HG03378 (cell line): ENCODE data around the gene BRME1.

Source experiments
- ATAC-seq: cut with Tn5 transposase; IDR thresholded peaks from one replicate; pipeline ENCODE4 v1.9.1; 2021; ENCODE audit warnings: mild to moderate bottlenecking, moderate library complexity; ENCODE audit not compliant: unreplicated experiment

BRME1 gene

DNA sequence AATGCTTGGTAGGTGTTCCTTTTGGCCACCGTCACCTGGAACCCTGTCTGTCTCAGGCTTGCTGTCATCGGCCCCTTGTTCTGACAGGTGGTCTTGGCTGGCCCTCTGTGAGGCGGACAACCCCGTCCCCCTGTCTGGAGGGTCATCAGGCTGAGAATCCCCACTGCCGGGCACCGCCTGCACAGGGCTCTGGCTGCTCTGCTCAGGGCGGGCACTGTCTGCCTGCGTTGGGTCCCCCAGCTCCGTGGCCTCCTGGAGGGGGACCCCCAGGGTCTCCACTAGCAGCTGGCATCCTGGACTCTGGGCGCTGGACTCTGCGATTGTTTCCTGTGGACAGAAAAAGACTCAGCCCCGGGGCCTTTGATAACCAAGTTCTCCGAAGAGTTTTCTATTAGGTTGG lies 15.8 kb downstream of the BRME1 start:
- ATAC-seq = no peak

DNA sequence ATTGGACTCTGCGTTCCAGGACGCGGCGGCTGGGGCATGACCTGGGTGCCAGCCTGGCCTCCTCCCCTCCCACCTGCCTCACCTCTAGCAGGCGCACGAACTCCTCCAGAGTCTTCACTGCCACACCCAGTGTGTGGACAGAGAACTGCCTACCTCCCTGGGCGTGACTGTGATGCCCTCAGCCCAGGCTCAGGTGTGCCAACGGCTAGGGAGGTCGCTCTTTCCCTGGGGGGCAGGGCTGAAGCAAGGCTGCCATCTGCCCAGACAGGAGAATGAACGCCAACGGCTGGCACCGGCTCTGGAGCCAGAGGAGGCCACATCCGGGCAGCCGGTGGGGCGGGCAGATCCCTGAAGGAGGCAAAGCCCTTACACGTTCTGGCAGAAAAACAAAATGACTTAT lies 17.6 kb downstream of the BRME1 start:
- no peak for ATAC-seq

DNA sequence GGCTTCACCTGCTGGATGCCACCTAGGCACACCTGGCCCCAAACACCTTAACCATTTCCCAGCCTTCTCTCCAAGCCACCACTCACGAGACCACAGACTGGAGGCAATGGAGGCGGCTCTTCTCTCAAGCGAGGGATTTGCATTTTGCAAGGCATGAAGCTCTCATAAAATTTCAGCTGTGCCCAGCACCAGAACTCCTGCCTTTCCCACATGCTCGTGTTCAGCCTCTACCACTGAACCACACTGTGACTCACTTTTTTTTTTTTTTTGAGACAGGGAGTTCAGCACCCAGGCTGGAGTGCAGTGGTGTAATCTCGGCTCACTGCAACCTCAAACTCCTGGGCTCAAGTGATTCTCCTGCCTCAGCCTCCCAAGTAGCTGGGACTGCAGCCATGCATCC lies 18.4 kb downstream of the BRME1 start:
- no peak for ATAC-seq

DNA sequence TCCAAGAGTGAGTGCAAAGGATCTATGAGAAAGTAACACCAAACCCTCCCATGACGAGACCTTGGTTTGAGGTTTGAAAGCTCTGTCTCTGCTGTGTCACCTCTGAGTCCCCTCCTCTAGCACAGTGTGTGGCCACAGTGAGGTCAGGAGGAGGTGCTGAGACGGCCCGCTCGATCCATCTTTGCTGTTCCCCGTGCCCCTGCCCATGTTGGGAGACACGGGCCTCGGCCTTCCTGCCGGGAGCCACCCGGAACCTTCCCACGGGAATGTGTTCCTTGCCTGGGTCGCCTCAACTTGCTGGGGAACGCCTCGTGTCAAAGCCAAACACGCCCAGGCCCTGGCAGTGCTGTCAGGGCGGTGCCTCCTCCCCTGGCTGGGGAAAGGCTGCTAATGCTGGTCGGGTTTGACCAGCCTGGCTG lies 18.9 kb downstream of the BRME1 start:
- no peak for ATAC-seq

DNA sequence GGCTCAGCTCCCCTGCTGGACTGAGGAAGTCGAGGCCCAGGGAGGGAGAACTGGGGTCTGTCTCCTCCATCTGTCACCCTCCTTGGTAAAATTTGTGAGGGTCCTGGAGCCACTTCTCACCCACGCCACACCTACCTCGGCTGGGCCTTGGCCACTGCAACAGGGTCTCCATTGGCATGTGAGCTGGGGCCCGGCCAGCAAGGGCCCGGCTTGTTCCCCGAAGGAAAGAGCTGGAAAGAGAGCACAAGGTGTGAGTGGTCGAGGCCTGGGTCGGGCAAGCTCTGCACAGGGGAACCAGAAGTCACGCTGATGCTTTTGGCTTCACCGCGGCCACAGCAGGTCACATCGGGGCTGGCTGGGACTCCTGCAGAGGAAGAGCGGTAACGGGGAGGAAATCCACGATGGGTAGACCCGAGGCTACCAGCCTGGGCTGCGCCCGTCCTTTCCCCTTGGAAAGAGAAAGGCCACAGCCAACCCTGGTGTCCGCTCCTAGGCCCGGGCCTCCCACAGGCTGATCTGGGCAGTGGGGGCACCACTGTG lies 20.0 kb downstream of the BRME1 start:
- no peak for ATAC-seq

DNA sequence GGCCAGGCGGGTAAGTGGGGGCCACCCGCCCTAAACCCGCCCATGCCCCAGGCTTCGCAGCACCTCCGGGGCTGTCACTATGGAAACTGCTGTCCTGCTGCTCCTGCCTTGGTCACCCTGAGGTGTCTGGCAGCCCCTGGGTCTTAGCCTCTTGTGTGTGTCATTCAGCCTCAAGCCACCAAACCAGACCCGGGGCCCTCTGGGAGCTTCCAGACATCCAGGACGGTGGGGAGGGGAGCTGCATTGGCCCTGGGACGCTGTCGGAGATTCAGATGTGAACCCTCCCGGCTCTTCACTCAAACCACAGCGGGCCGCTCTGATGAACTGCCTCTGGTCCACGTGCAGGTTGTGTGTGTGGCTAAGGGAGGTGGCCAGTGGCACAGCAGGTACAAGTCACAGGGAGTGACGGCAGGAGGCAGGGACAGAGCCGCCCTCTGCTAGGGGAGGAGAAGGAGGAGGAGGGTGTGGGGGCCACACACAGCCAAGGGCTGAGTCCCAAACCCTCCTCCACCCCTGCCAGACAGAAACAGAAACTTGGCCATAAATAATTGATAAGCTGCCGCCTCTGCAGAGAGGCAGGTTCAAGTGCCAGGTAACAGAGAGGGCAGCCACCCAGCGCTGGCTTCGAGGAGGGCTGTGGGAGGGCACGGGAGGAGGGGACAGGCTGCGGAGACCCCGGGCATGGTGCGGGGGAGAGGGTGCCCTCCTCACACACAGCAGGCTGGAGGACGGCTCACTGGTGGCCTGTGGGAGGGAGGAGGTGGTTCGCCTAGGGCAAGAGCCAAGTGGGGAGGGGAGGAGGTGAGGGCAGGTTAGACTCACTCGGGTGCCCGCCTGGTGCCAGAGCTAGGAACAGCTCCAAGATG lies 21.0 kb downstream of the BRME1 start:
- ATAC-seq = no peak

DNA sequence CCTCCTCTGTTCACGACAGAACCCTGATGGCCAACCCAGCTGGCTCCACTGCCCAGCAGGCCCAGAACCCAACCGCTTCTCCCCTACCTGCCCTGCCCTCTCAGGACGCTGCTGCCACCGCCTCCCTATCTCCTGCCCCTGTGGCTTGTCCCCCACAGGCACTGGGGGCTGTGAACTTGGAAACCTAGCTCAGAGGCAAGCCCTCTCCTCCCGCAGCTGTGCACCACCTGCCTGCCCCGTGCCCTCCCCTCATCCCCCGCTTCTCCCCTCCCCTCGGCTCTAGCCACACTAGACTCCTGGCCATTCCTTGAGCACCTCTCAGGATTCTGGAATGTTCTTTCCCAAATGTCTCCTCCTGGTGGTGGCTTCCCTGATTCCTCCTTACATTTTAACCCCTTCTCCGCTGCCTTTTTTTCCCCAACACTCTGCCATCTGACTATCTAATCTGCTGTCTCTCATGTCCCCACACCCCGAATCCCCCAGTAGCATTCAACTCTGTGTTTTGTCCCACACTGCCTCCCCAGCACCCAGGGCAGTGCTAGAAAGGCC lies 22.3 kb downstream of the BRME1 start:
- no peak for ATAC-seq

DNA sequence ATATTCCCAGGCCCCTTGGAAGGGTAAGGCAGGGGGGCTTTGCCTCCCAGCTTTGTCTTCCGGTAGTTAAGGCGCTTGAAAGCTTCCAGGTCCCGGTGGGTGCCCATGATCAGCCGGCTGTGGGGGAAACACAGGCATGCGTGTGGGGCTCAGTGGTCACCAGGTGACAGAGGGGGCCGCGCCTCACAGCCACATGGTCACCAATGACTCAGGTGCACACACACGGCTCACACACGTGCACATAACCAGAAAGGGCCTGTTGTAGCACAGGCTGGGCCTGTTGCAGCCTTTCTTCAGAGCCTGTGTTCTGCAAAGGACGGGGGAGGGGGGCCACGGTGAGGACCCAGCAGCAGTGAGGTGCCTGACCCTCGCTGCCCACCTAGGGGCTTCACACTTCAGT lies 23.1 kb downstream of the BRME1 start:
- ATAC-seq = no peak

DNA sequence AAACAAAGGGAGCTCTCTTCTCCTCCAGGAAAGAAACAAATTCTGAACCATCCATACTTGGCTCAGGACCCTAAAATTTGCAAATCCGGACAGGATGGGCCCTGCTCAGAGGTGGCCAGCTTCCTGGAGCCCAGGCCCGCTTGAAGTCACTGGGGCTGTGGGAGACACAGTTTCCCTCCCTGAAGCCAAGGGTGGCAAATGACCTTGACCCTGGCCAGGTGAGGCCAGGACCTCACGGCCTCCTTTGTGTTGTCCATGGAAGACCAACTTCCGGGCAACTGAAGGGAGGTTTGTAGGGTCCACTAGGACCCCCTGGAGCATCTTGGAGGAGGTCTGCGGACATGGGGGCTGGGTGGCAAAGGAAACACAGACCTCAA lies 23.5 kb downstream of the BRME1 start:
- ATAC-seq = no peak

DNA sequence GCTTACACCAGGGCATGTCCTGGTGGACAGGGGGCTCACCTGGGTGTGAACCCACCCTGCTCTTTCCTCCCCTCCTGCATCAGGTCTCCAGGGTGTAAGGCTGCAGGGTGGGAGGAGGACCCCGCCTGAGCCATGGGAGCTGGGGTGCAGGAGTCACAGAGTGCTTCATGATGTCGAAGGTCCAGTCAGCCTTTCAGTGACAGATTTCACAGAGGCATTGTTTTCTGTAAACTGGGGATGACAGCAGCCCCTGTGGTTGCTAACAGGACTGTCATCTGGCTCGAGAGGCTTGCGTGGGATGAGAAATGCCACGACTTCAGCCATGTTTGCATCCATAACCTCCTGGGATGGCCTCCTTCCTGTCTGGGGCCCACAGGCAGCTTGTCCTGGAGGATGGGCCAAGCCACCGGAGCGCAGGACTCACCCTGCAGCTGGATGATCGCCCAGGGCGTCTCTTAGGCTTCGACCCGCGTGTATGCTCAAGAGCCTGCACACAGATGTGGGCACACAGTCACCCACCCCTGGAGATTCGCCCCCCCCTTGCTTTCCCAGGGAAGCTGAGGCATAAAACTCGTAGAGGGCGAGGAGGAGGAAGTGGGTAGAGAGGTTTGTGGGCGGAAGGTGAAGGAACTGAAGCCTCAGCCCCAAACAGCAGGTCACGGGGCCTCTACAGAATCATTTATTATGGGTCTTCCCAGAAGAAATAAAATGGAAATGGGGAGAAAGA lies 24.1 kb downstream of the BRME1 start:
- ATAC-seq = no peak

DNA sequence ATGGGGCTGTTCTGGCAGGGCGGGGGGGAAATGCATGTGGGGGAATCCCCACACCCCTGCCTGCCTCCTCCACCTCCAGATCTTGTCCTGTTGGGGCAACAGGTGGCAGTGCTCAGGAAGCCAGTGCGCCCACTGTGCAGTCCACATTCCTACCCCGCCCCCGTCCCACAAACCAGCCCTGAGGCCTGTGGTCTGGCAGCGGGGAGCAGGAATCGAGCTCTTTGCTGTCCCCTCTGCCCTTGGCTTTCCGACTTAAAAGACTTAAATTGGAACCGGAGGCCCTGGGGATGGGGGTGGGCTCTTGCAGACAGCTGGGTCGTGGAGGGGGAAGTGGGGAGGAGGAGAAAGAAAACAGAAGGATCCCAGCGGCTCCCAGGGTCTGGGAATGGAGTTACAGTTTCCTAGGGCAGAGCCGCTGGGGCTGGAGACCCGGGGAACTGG lies 24.6 kb downstream of the BRME1 start:
- no peak for ATAC-seq

DNA sequence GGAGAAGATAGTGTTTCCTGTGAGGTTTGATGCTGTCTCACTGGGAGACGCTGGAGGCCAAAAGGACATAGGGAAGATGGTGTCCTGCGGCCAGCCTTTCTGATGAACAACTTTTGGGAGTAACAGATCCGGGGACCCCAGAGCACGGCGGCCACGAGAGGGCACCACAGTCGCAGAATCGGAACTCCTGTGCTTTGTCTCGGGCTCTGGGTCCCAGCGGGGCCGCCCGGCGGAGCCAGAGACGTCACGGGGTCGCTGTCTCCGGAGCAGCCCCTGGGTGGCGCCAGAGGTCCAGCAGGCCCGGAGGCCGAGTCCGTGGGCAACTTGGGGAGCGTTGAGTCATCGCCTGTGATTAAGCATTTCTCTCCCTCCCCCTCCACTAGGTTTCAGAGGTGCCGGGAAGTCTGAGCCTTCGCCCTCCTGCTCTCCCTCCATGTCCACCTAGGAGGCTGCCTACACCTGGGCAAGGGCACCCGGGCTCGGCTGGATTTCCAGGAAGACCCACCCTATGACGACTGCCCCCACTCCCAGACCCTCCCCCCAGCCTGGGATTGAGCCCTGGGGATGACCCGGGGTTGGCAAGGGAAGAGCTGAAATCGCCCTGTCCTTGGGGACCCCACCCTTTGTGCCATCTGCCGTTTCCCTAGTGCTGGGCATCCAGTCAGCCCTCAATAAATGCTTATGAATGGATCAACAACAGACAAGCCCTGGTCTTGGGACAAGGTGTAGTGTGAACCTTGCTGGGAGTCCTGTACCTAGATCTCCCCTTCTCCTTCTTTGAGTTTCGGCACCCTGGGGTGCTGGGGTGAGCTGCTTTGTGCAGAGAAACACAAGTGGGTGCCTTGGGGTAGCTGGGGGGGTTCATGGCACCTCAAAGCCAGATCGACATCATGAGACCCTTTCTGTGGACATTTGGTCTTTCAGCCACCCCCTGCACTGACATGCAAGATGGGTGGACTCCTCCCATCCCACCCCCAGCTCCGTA lies 25.6 kb downstream of the BRME1 start:
- ATAC-seq = peak; percentile 71

DNA sequence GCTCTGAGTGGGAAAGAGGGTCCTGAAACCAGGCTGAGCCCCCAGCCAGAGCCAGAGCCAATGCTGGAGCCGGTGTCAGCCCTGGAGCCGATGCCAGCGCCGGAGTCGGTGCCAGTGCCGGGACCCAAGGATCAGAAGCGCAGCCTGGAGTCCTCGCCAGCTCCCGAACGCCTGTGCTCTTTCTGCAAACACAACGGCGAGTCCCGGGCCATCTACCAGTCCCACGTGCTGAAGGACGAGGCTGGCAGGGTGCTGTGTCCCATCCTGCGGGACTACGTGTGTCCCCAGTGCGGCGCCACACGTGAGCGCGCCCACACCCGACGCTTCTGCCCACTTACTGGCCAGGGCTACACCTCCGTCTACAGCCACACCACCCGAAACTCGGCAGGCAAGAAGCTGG lies 28.6 kb downstream of the BRME1 start:
- no peak for ATAC-seq

DNA sequence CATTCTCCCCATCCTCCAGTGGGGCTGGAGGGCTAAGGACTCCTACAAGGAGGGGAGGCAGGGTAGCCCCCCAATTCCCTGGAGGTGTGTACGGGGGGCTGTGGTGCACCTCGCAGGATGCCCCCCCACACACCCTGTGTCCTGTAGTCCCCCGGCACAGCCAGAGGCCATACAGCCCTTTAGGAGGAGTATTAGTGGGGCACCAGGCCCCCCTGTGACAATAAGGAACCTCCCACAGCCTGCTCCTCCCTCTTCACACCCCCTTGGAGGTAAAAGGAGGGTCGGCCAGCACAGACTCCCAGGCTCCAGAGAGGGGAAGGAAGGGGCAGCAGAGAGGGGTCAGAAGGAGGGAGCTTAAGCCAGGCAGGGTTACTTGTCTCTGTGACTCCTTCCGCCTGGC lies 29.1 kb downstream of the BRME1 start, which contains the start of gene NANOS3:
Gene NANOS3 (plus strand): TSS at position 301 of the 400 bp plus-strand sequence. CDS start 115 bp downstream, outside the sequence.
- ATAC-seq = no peak

DNA sequence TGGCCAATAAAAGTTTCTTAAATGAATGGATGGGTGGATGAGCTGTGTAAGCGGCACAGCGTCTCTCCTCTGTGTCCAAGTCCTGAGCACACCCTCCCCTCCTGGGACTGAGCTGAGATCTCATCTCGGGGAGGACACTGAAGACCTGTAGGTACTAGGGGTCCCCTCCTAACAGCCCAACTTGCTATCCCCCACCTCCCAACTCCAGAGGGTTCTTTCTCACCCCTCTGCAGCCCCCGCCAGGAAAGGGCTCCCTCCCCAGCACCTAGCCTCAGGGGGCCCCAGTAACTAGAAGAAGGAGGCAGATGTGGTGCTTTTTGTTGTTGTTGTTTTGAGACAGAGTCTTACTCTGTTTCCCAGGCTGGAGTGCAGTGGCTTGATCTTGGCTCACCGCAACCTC lies 30.1 kb downstream of the BRME1 start:
- no peak for ATAC-seq

DNA sequence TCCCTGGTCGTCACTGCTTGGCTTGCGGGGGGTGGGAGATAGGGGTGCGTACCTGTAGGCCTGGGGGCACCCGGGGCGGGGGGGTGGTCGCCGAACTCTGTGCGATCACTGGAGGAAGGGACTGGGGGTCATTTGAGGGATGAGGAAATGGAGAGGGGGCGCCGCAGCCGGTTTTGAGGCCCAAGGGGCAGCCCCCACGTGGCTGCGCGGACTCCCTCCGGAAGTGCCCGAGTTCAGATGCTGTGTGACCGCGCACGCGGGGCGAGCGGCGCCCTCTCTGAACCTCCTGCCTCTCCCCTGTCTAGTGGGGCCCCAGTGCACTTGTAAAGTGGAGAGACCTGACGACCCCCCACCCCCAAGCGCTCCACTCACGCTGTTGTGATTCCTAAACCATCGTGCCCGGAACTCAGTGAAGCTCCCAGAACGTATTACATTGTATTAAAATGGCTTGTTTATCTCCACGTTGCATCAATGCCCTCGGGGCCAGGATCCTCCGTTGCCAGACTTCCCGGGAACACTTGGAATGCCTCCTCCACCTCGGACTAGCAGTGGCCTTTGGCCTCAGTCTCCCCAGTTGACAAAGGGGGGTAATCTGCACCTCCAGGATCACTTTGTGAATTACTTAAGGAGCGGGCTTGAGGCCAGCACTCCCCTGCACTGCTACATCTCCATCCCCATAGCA lies 31.9 kb downstream of the BRME1 start:
- ATAC-seq = no peak

DNA sequence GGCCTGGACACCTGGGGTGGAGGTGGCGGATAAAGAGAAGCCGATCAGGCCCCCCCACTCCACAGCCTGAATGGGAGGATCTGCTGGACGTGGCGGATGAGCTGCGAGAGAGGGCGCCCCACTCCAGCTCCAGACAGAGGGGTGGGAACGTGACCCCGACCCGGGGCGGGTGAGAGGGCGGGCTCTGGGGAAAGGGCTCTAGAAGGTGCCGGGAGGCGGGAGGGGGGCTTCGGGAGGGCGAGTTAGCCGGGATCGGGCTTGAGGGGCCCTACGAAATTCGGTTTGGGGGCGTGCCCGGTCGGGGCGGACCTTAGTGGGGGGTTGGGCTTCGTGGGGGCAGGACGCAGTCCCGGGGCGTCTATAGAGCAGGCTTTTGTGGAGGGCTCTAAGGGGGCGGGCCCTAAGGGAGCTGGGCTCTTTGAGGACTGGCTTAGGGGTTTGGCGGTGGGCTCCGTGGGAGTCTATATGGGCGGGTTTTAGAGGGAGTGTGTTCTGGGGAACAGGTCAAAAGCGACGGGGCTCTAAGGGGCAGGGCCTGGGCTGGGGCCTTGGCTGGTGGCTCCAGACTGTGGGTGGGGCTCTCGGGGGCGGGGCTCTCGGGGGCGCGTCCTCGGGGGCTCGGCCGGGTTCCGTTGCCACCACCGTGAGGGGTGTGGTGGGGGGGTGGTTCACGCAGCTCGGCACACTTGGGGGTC lies 33.1 kb downstream of the BRME1 start:
- ATAC-seq = no peak

DNA sequence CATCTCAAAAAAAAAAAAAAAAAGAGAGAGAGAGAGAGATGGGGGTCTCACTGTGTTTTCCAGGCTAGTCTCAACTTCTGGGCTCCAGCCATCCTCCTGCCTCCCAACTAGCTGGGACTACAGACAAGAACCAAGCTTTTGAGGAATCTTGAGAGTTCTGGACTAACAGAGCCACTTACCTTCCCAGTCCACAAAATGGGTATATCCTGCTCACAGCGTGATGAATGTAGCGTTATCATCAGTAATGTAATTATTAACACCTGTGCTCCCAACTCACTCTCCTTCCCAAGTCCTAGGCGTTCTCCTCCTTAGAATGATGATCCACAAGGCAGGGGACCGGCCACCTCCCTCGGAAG lies 33.6 kb downstream of the BRME1 start:
- no peak for ATAC-seq

DNA sequence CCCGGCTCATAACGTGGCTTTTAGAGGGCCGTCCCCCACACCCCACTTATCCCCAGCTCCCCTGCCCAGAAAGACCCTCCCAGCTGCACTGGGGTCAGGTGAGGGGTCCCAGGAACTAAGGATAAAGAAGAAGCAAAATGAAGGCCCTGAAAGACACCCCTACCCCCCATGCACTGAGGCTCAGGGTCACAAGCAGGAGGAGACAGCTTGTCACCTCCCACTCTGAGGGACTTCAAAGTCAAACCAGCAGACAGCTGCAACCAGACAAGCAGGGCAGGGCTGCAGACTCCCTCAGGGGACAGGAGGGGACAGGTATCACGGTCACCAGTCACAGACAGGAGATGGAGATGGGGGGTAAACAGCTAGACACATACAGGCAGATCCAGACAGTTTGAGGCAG lies 35.0 kb downstream of the BRME1 start:
- ATAC-seq = no peak
